Loucy (cell line): ENCODE measurements around the gene ESYT3.

Experiments used
- H2AFZ ChIP-seq: fragments of 200-600 bp; sonication (generic); 2 replicates; pipeline ENCODE4 v1.6.0; 2016; ENCODE audit warnings: antibody characterized with exemption, mild to moderate bottlenecking, low read length, moderate library complexity
- H3F3A ChIP-seq: fragments of 200-600 bp; 2 replicates; pipeline ENCODE4 v1.6.0; 2016; ENCODE audit warnings: antibody characterized with exemption, low read depth, mild to moderate bottlenecking
- H3K27me3 ChIP-seq: fragments of 200-600 bp; sonication (generic); 2 replicates; pipeline ENCODE4 v1.6.1; 2014; ENCODE audit warnings: low read length, mild to moderate bottlenecking; ENCODE audit not compliant: insufficient read depth, poor library complexity, severe bottlenecking
- H3K36me3 ChIP-seq: fragments of 200-600 bp; sonication (generic); 2 replicates; pipeline ENCODE4 v1.6.1; 2016; ENCODE audit warnings: low read length; ENCODE audit not compliant: insufficient read depth
- H3K4me1 ChIP-seq: fragments of 200-600 bp; sonication (generic); 2 replicates; pipeline ENCODE4 v1.5.1; 2014; ENCODE audit warnings: low read length, mild to moderate bottlenecking; ENCODE audit not compliant: insufficient read depth, poor library complexity, severe bottlenecking
- H3K4me2 ChIP-seq: fragments of 200-600 bp; sonication (generic); 2 replicates; pipeline ENCODE4 v1.6.0; 2014; ENCODE audit warnings: antibody characterized with exemption, low read length, low read depth, mild to moderate bottlenecking; ENCODE audit not compliant: poor library complexity, severe bottlenecking
- H3K4me3 ChIP-seq: fragments of 200-600 bp; sonication (generic); 2 replicates; pipeline ENCODE4 v1.5.1; 2014; ENCODE audit warnings: low read length, mild to moderate bottlenecking, mixed read lengths; ENCODE audit not compliant: poor library complexity, severe bottlenecking
- H3K79me2 ChIP-seq: fragments of 200-600 bp; sonication (generic); 2 replicates; pipeline ENCODE4 v1.6.1; 2014; ENCODE audit warnings: low read length; ENCODE audit not compliant: insufficient read depth
- H3K9ac ChIP-seq: fragments of 200-600 bp; sonication (generic); 2 replicates; pipeline ENCODE4 v1.6.0; 2014; ENCODE audit warnings: mild to moderate bottlenecking, low read depth, low read length, moderate library complexity; ENCODE audit not compliant: poor library complexity, severe bottlenecking
- H3K9me2 ChIP-seq: fragments of 200-600 bp; sonication (generic); replicated peaks from 2 replicates; pipeline ENCODE4 v1.6.1; 2016; ENCODE audit warnings: low read depth, low read length, mixed read lengths
- H3K9me3 ChIP-seq: fragments of 200-600 bp; sonication (generic); 2 replicates; pipeline ENCODE4 v1.6.1; 2014; ENCODE audit warnings: mild to moderate bottlenecking, antibody characterized with exemption, low read length, low read depth; ENCODE audit not compliant: insufficient read depth
- H4K20me1 ChIP-seq: fragments of 200-600 bp; sonication (generic); 2 replicates; pipeline ENCODE4 v1.6.0; 2014; ENCODE audit warnings: antibody characterized with exemption, low read length, mild to moderate bottlenecking; ENCODE audit not compliant: insufficient read depth, poor library complexity, severe bottlenecking
- CTCF ChIP-seq: fragments of 200-600 bp; sonication (generic); conservative IDR thresholded peaks from 2 replicates; pipeline ENCODE4 v1.5.1; 2014; ENCODE audit warnings: mild to moderate bottlenecking, antibody characterized with exemption, low read length
- EZH2phosphoT487 ChIP-seq: fragments of 200-600 bp; IDR thresholded peaks from 2 replicates; pipeline ENCODE4 v1.6.1; 2018; ENCODE audit warnings: antibody characterized with exemption, mild to moderate bottlenecking, moderate library complexity, borderline replicate concordance

ESYT3 gene

GRCh38 chr3:138467931-138468330 lies 33.5 kb downstream of the ESYT3 start:
- Histone ChIP-seq H3K9me3 (no peaks in the 10 kb centered on the region), H3K9me2 (no peaks in the 10 kb centered on the region), H3K4me3 (no peak overlapping the region), H3K27me3 (no peaks in the 10 kb centered on the region), H4K20me1 (no peaks in the 10 kb centered on the region), H3F3A (no peaks in the 10 kb centered on the region), H3K79me2 (no peaks in the 10 kb centered on the region), H3K36me3 (no peaks in the 10 kb centered on the region), H3K4me2 (no peak overlapping the region), H3K9ac (no peak overlapping the region), H3K4me1 (no peaks in the 10 kb centered on the region), H2AFZ (no peak overlapping the region)
- TF ChIP-seq CTCF (no peak), EZH2phosphoT487 (no peak)

- Histone ChIP-seq H3K36me3 (no peaks in the 10 kb centered on the region), H3K9me3 (no peaks in the 10 kb centered on the region), H3K27me3 (no peaks in the 10 kb centered on the region), H2AFZ (no peak overlapping the region), H3K4me2 (no peak overlapping the region), H3K79me2 (no peaks in the 10 kb centered on the region), H4K20me1 (no peaks in the 10 kb centered on the region), H3K9ac (no peak overlapping the region), H3K4me1 (no peaks in the 10 kb centered on the region), H3F3A (no peaks in the 10 kb centered on the region), H3K9me2 (no peaks in the 10 kb centered on the region), H3K4me3 (no peak overlapping the region)
- TF ChIP-seq EZH2phosphoT487 (no peak), CTCF (no peak)
These were observed 34.0 kb downstream of the ESYT3 start for GRCh38 chr3:138468451-138468850.

- H3K27me3 ChIP-seq: no peaks in the 10 kb centered on the region
- H3K9me2 ChIP-seq: no peaks in the 10 kb centered on the region
- no peaks in the 10 kb centered on the region for H3F3A ChIP-seq
- H2AFZ ChIP-seq: no peak overlapping the region
- no peaks in the 10 kb centered on the region for H3K79me2 ChIP-seq
- no peaks in the 10 kb centered on the region for H4K20me1 ChIP-seq
- no peak overlapping the region for H3K4me3 ChIP-seq
- H3K4me1 ChIP-seq: no peaks in the 10 kb centered on the region
- no peak overlapping the region for H3K9ac ChIP-seq
- no peaks in the 10 kb centered on the region for H3K9me3 ChIP-seq
- TF ChIP-seq EZH2phosphoT487 (no peak), CTCF (no peak)
- H3K4me2 ChIP-seq: no peak overlapping the region
- no peaks in the 10 kb centered on the region for H3K36me3 ChIP-seq
These were observed 34.5 kb downstream of the ESYT3 start for GRCh38 chr3:138468886-138469285.
